Camera-type eye (tissue), 1 donor: ENCODE data around the gene DPP8. TPM values are rescaled to one million over a fixed set of nuclear protein-coding genes. Genes with fewer than 3 reads are reported as not detected.

Experiments
- total RNA-seq: library from RNA; depleted of rRNA; stranded (reverse); fragments of >200 nt; gene quantifications from one replicate; pipeline ENCODE4 v1.2.3, GENCODE V29; 2014

DPP8 gene
- 54.4 TPM for total RNA-seq

GRCh38 chr15:65516997-65517865, at the start of gene DPP8:
Gene DPP8, minus strand, starts transcription at chr15:65517689. Its CDS starts 5,136 bp downstream, at chr15:65512553.

GRCh38 chr15:65530318-65531111, 13.0 kb upstream of the DPP8 start, which contains the start of gene HACD3:
Gene HACD3, plus strand, starts transcription at chr15:65530463. Its CDS starts 169 bp downstream, at chr15:65530632.

Other genes with a start within 250 kb of the DPP8 start
- gene PARP16, start 230.8 kb downstream of the DPP8 start, total RNA-seq = 12.1 TPM
- not detected for gene RNU5A-1, start 221.6 kb downstream of the DPP8 start, total RNA-seq
- gene RNU5B-1, start 213.0 kb downstream of the DPP8 start, total RNA-seq = not detected
- gene IGDCC3, start 139.7 kb downstream of the DPP8 start, total RNA-seq = 5.4 TPM
- 43.7 TPM for gene IGDCC4, start 94.7 kb downstream of the DPP8 start, total RNA-seq
- 124 TPM for gene HACD3, start 12.8 kb upstream of the DPP8 start, total RNA-seq
- gene INTS14, start 93.4 kb upstream of the DPP8 start, total RNA-seq = 47.6 TPM
- 5.7 TPM for gene SLC24A1, start 104.2 kb upstream of the DPP8 start, total RNA-seq